CD4-positive, alpha-beta T cell treated with Interleukin-15 for 4 hours (primary cell): ENCODE measurements around the gene MAPK8.

ENCODE experiments used
- DNase-seq: peaks from one replicate; pipeline ENCODE4 v3.0.0-alpha.2; 2020; ENCODE audit warnings: low spot score

Gene MAPK8

DNA sequence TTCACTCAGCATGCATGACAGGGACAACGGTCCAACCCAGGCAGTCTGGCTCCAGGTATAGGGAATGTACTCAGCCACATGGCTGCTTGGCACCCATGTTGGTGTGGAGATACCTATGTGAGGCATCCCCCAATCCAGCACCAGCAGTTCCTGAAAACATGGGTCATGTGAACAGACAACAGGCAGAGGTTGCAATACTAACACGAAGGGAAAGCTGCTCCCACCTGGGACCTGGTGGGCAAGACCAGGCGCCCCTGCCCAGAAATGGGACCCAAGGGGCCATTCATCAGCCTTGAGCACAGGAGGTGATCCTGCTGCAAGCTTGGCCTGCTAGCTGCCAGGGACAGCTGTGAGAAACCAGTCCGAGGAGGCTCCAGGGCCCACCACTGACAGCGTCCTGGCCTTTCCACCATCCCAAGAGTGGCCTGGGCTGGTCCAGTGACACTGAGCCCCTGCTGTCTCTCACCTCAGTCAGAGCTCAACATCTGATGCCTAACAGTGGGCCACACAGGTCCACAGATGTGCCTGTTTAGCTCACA is 156.1 kb downstream of the MAPK8 start:
- DNase-seq, result no peak

DNA sequence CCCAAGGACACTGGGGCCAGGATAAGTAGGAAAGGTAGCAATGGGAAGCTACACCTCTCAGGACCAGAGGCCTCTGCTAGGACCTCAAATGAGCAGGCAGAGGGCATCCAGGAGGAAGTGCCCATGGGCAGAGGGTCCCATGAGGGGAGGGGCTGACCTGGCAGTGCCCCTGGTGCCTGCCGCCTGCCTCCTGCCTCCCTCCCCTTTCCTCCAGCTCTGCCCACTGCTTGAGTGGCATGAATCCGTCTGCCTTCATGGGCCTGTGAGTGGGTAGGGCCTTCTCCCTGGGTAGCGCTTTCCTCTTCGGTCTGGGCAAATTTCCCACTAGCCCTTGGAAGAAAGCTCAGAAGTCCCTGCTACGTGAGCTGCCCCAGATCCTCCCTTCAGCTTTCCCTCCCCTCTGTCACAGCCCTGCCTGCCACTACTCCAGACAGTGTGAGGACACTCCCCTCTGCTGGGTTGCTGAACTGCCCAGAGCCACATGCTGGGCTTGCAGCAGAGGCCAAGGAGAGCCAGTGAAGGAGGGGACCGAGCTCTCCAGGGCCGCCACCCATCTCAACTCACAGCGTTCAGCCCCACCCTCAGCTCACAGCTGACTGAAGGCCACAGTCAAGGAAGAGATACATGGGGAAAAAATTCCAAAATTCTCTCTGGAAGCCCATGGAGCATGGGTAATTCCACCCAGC is 157.0 kb downstream of the MAPK8 start:
- DNase-seq, result no peak

DNA sequence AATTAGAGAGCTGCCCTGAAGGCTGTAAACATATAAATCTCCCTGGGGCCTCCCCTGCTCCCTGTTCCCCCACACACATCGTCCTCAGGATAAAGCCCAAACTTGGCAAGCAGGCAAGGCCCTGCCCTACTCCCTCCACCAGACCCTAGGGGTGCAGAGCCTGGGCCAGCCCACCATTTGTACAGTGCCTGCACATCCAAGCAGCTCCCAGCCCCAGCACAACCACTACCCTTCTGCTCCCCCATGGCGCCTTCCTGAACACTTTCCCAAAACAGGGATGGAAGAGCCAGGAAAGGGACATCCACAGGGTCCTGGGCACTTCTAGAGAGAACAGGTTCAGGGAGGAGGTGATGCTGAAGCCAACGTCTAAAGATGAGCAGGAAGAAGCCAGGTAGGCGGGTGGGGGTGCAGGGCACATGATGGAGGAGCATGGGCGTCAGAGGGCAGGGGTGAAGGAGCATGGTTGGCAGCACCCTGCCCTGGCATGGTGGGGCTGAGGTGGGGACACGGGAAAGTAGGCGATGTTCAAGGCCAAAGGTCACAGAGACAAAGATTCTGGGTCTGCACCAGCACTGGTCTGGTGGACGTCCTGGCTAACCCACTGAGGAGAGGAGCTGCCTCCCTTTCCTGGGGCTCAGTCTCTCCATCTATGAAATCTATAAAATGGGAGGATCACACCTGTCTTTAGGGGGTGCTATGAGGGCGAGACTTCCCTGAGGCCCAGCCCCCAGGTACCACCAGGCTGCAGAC is 157.8 kb downstream of the MAPK8 start:
- DNase-seq, result no peak

DNA sequence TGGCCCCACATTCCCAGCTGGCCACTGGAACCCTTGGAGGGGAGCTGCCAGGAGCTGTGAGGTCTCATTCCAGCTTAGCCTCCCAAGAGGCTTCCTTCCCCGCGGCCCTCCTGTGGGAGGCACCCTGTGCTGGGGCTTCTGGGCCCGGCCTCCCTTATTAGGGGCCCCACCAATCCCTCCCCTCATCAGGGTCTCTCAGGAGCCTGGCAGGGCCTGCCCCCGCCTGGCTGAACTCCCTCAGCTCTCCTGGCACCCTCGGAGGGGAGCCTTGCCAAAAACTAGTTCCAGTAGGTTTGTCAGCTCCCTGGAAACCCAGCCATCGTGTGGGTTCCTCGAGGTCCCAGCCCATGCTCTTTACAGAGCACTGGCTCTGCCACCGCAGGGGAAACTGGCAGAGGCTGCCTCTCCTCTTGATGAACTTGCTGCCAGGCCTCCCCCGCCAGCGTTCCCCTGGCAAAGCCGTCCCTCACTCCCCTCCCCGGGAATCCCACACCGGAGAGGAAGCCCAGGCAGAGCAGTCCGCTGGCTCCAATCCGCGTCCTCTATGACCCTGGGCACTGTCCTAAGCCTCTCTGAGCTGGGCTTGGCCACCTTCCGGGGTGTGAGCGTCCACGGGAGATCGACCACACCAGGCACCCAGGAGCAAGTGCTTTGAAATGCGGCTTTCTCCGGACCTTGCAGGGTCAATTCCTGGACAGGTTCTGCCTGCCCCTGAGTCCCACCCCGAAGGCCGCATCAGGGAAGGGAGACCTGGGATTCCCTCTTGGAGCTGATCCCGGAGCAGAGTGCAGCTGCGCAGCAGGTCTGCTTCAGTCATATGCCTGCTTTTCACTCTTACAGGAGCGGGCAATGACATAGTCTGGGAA is 158.6 kb downstream of the MAPK8 start:
- no peak for DNase-seq

DNA sequence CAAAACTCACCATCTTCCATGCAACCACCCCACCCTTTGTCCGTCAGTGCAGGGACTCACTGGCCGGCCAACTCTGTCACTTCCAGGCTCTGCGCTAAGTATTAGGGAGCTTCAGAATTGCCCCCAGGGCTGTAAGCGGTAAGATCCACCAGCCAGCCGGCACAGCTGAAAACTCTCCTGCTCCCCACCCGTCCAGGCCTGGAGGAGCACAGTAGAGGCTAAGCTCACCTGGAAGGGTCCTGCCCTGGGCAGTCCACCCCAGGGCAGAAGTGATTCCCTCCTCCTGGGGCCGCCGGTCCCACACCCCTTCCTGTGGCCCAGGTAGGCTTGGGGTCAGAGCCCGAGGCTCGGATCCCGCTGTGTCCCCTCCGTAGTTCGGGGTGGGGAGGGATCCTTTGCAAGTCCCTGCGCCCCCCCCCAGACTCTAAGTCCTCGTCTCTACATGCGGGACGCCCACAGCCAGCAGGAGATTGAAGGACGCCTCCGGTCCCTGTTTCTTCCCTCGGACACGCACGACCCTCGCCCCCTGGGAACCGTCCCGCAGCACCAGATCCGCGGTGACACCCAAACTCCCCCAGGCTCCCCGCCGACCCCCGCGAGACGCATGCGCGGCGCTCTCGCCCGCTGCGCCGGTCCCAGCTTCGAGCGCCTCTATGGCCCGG is 159.5 kb downstream of the MAPK8 start:
- no peak for DNase-seq

DNA sequence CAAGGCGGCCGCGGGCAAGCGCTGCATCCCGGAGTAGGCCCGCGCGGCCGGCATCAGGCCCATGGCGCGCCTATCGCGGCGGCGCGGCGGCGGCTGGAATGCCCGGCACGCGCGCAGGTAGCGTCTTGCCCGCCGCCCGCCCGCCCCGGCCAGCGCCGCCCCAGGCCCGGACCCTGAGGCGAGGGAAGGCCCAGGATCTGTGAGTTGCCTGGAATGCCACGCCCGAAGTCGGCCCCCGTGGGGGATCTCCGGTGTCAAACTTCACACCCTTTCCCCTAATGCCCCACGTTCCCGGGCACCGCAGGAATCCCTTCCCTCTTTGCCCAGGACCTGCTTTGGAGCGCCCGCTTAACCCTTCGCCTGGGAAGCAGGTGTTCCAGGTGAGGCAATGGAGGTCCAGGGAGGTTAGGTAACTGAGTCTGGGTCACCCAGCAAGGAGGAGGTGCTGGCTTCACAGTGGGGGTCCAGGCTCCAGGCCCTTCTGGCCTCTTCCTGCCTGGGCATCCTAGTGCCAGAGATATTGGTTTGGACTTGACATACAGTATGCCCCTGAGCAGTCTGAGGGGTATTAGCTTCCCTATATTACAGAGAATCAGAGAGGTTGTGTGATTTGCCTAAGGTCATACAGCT is 160.2 kb downstream of the MAPK8 start:
- DNase-seq, result no peak

DNA sequence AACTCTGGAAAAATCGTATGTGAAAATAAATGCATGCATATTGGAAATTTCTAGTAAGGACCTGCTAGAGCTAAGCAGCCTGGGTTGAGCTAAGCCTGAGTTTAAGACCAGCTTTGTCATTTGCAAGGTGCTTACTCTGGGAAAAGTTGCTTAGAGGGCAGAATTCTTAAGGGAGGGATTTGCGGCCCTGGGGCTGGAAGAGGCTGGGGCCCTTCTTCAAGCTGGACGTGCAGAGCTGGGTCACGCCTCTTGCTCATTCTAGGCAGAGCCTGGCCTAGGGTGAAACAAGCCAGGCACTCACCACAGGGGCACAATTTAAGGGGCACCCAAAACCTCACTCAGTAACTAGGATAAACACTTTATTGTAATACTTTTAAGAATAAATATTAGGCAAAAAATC is 161.2 kb downstream of the MAPK8 start:
- DNase-seq, result no peak

DNA sequence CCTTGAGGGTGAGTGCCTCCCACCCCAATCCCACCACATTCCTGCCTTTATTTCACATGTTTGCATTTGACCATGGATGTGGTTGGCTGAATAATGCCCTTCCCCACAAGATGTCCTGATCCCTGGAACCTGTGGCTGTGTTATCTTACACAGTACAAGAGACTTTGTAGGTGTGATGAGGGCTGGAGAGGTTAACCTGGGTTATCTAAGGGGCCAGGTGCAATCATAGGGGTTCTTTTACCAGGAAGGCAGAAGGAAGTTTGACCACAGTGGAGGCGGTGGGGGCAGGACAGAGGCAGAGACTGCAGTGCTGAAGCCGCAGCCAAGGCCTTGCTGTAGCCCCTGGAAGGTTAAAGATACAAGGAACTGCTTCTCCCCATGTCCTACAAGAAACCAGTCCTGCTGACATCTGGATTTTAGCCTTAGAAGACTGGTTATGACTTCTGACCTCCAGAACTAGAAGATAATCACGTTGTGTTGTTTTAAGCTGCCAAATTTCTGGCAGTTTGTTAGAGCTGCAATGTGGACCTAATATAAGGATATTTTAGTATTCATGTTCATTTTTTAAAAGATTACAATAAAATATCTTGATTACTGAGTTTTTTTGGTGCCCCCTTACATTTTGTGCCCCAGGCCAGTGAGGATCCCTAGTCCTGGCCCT is 161.8 kb downstream of the MAPK8 start:
- DNase-seq, result no peak

DNA sequence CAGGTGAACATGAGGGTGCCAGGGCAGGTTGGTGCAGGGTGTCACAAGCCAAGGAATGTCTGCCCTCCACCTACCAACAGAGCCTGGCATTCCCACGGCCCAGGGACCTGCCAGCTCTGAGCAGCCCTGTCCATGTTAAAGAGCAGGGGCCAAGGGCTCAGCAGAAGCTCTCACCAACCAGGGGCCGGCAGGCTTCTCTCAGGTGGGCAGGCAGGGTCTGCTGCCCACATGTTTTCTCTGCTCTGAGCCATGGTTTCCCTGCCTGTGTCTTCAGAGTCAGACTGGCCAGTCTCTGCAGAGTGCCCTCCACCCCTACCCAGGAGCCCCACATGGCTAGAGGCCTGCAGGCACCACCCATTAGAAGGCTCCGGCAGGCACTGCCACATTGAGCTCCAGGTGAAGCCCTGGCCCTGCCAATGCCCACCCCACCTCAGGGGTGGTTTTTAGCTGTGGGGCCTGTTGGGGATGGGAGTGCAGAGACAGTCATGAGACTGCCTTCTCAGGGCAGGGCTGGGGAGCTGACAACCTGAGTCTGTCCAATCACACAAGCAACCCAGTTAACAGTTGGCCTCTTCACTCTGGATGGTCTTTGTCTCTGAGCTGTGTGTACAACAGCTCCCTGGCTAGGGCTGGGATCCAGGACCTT is 162.5 kb downstream of the MAPK8 start:
- no peak for DNase-seq

DNA sequence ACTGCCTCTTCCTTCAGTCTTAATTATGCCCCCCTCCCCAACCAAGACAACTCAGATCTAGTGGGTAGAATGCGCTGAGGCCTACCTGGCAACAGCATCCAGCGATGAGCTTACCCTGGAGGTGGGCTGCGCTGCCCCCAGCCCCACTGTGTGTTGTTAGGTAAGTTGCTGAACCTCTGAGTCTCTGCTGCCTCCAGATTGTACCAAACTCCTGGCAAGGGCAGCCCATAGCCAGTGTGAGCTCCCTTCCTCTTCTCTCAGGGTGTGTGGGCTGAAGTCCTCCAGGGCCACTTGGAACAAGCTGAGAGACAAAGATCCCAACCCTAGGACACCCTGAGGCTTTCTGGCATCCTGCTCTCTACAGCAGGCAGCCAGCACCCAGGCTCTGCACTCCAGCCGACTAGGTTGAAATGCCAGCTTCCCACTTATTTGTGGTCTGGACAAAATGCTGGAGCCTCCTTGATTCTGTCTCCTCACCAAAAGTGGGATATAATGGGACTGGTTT is 163.1 kb downstream of the MAPK8 start:
- no peak for DNase-seq

DNA sequence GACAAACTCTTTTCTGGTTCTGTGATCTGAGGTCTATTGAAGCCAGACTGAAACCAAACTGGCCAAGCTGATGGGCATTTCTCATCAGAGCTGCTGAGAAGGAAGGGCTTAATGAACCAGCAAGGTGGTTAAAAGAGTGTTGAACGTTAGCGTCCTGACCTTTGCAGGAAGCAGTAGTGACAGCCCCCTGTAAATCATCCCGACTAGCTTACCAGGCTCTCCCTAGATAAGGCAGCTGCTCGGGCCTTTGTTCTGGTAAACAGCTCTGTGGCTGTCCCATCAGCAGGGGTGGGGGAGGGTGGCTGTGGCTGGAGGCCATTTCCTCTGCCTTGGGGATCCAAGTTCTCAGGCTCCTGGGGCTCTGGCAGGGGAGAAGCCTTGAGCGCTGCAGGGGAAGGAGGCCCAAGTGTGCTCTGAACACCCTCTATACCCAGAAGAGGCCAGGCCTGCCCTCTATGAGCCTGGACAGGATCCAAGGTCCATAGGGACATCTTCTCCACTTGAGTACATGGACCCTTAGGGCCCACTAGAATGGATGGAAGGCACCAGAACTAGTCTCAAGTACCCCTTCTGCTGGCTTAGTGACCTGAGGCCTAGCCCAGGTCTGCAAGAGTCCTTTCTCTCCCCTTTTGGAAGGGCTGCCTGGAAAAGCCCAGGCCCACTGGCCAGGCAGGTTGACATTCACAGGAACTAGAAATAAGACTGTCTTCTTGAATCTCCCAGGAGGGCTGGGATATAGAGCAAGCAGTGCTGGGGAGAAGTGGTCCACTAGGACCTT is 163.8 kb downstream of the MAPK8 start:
- DNase-seq, result no peak

DNA sequence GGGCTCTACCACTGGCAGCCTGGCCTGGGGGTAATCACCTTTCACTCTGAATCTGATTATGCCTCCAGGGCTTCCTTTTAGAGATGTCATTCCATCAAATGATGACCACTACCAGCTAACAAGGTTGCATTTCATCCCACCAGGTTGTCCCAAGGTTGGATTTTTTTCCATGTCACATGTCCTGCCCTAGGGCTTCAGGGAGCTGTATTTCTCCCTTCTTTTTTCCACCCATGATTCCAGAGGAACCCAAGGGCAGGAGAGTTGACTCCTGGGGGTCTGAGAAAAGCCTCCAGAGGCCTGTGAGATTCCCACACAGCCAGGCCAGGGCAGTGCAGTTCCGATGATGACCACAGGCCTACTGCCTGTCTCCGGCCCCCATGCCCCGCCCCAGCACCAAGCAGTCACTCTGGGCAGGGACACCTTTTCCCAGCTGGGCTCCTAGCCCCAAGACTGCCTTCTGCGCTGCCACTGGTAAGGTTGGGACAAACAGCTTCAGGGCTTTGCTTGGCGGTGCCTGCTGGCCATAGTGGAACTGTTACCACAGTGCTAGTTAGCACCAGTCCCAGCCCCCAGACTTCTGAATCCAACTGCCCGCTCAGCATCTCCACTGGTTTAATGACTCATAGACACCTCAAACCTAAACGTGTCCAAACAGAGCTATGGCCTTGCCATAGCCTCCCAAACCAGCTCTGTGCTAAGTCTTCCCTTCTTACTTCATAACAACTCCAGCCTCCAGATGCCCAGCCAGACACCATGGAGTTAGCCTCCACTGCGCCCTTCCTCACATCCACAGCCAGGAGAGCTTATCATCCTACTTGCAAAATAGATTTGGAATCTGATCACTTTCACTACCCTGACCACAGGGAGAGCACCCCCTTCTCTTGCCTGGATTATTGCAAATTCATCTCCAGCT is 164.7 kb downstream of the MAPK8 start:
- no peak for DNase-seq

DNA sequence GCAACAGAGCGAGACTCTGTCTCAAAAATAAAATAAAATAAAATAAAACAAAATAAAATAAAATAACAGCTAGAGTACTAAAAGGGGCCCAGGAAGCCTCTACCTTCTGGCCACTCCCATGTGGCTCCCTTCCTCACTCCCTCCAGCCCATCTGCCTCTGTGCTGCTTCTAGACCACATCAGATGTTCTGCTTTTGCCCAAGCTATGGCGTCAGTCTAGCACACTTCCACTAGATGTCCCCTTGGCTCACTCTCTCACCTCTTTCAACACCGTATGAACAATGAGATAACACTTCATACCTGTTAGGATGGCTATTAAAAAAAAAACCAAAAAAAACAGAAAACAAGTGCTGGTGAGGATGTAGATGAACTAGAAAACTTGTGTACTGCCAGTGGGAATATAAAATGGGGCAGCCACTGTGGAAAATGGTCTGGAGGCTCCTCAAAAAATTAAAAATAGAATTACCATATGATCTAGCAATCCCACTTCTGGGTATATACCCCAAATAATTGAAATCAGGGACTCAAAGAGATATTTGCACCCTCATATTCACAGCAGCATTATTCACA is 166.1 kb downstream of the MAPK8 start:
- DNase-seq, result no peak

DNA sequence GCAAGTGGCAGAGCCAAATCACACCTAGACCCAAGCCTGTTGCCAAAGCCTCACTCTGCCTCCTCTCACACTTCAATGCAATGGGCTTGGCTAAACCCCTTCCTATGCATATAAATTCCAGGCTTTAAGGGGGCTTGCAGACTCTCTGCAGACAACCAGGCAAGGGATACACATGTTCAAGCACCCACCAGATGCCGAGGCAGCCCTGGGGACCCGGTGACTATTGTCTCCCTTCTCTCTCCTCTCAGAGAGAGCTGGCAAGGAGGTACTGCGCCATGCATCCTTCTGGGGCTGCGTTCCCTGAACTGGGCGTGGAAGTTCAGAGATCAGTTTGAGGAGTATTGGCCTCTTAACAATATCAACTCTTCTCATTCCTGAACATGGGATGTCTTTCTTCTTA is 167.2 kb downstream of the MAPK8 start:
- no peak for DNase-seq

DNA sequence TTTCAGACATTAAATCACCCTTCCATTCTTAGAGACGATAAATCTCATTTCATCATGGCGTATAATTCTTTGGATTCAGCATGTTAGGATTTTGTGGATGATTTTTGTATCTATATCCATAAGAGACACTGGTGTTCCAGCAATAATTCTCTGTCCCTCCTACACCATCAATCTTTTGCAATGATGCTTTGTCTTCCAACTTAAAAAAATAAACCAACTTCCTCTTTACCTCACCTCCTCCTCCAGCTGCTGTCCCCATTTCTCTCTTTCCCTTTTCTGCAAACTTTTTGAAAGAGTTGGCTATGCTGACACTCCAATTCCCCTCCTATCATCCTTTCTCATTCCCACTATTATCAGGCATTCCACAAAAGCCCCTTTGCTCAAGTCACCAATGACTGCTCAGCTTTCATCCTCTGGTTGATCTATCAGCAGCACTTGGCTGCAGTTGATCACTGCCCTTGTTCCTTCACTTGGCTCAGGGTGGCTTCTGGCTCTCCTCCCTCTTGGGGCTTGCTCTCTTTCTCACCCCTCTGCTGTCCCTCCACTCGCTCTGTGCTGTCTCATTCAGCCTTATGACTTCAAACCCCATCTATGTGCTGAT is 168.4 kb downstream of the MAPK8 start:
- DNase-seq, result no peak

DNA sequence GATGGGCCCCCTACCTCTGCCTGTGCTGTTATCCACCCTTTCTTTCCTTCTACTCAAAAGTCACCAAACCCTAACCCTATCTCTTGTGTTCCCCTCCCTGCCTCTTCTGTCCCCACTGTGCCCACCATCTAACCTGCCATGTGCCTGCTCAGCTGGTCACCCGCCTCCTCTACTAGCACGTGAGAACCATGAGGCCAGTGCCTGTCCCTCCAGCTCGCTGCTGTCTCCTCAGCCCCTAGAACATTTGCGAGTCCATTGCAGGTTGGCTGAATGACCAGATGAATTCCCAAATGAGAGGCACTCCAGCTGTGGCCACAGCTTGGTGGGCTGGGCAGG is 169.4 kb downstream of the MAPK8 start:
- no peak for DNase-seq

DNA sequence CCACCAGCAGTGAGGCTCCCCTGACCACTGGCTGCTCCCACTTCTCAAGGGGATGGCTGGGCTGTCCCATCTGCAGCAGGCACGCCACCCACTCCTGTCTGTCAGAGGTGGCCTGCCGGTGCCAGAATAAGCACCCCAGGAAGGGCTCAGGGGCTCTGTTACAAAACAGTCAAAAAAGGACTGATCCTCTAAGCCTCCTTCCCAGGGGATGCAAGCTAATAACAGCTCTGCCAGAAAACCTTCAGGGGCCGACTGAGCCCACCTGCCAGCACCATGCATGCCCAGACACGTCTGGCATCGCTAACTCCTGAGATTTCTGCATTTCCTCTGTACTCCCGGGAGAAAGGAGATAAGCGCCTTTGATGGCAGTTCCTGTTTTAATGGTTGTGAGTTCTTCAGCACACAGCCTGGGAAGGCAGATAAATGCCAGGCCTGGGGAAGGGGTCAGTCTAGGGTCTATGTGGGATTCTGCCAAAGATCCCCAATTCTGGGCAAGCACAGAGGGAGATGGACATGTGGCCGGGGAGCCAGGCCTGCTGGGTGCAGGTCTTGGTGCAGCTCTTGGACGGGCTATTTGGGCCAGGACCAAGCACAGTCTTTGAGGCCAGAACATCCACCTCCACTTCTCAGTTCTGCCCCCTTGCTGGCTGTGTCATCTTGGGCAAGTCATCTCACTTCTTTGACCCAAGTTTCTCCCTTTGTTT is 170.0 kb downstream of the MAPK8 start:
- no peak for DNase-seq
